Measurements from ENCODE around the gene NCOA4. TPM values are rescaled to one million over a fixed set of nuclear protein-coding genes. Genes with fewer than 3 reads are reported as not detected.

NCOA4 gene
- total RNA-seq: 128 and 150 TPM in 2 replicates

DNA sequence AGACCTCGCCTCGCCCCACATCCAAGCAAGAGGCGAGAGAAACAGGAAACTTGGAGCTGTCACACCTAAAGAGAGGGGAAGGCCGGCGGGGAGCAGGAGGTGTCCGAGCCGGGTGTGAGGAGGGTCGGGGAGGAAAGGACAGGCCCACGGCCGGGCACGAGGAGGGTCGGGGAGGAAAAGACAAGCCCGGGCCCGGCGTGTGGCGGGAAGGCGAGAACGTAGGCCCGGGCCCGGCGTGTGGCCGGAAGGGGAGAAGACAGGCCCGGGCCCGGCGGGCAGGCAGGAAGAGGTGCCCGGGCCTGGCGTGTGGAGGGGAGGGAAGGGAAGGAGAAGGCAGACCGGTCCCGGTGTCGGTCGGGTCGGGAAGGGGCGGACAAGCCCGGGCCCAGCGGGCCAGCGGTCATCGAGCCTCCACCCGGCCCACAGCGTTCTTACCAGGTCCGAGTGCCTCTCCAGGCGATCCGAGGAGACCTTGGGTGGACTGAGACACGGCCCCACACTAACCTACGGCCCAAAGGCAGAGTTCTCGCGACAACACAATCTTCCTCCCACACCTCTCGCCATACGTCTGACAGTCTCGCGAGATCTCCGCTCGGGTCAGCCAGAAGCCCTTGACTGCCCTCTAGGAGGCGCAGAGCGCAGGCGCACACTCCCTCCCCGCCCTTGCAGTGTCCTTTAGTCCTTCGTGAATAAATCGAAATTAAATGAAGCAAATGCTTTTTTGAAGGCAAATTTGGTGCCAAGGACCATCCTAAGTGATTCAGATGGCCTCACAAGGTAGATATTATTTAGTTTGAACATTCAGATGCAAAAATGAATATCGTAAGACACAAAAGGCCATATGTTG lies at the start of gene NCOA4:
NCOA4 (minus strand) TSS at position 533 of the 847 bp plus-strand sequence. CDS start 13,943 bp downstream, outside the sequence.

DNA sequence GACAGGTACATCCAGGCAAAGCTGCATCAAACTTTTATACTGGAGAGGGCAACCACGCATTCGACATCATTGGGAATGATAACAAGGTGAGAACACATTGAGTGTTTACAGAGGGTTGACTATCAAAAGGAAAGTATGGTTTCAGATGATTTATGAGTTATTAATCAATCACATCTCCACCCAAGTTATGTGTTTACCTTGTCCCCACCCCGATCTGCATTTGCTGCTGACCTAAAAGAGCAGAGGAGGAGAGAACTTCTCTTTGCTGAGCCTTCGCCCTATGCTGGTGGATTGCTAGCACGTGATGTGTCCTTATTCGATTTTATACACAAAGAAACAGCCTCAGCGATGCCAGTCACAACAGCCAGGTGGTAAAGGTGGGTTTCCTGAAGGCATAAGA lies 15.8 kb upstream of the NCOA4 start, which contains the start of gene MSMB:
MSMB (minus strand) TSS at position 9 of the 400 bp plus-strand sequence. CDS start 32 bp downstream, outside the sequence.

DNA sequence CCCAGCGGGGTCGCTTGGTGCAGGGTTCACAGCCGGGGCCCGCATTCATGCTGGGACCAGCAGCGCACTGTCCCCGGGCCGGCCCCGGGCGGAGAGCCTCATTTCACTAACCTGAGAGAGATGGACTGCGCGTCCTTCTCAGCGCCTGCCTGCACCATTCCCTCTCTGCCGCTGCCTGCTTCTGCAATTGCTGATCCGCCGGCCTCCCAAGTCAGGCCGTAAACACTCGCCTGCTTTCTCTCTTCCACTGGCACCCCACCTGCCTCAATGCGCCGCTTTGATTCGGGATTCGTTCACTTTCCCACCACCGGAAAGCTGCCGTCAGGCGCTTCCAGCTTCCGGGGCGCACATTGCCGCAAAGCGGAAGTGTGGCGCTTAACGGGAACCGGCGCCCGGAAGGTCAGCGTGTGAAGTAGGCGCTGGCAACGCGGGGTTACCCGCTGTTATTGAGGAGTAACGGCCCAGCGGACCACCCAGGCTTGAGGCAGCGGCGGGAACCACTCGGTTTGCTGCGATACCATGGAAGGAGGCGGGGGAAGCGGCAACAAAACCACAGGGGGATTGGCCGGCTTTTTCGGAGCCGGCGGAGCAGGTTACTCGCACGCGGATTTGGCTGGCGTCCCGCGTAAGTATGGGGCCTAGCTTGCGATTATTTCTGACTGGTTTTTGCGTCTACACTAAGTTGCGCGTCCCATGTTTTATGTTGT lies 58.2 kb downstream of the NCOA4 start, which contains the start of gene TIMM23:
TIMM23 (plus strand) TSS at position 384 of the 707 bp plus-strand sequence; CDS start at position 520, 136 bp downstream.

Other genes starting within 250 kb of the NCOA4 start
- gene AGAP4, start 183.1 kb downstream of the NCOA4 start, total RNA-seq: 3.2 and 6.2 TPM in 2 replicates
- gene TIMM23, start 58.1 kb downstream of the NCOA4 start, total RNA-seq: 44.8 and 50.4 TPM in 2 replicates
- not detected in 2 replicates for gene MSMB, start 15.6 kb upstream of the NCOA4 start, total RNA-seq